Smooth muscle cell (in vitro differentiated cells): ENCODE measurements around the gene KCNA5. TPM values are rescaled to one million over a fixed set of nuclear protein-coding genes. Genes with fewer than 3 reads are reported as not detected.

Experiments used
- DNase-seq: peaks from one replicate; lab custom pipeline; 2025; ENCODE audit not compliant: unreplicated experiment; lab: John Stamatoyannopoulos, UW
- H2AFZ ChIP-seq: fragments of 200-600 bp; sonication (generic); 2 replicates; pipeline ENCODE4 v1.6.0; 2016; ENCODE audit warnings: antibody characterized with exemption, low read depth, mild to moderate bottlenecking
- H3F3A ChIP-seq: fragments of 200-600 bp; sonication (generic); 2 replicates; pipeline ENCODE4 v1.6.0; 2017; ENCODE audit warnings: antibody characterized with exemption, low read depth
- H3K27ac ChIP-seq: fragments of 200-600 bp; sonication (generic); 2 replicates; pipeline ENCODE4 v1.5.1; 2016; ENCODE audit warnings: low read depth, mild to moderate bottlenecking
- H3K27me3 ChIP-seq: fragments of 200-600 bp; sonication (generic); 2 replicates; pipeline ENCODE4 v1.6.1; 2016; ENCODE audit warnings: low read depth, mild to moderate bottlenecking
- H3K36me3 ChIP-seq: fragments of 200-600 bp; sonication (generic); 2 replicates; pipeline ENCODE4 v1.5.1; 2016; ENCODE audit warnings: low read depth
- H3K4me1 ChIP-seq: fragments of 200-600 bp; sonication (generic); 2 replicates; pipeline ENCODE4 v1.5.1; 2016; ENCODE audit warnings: low read depth
- H3K4me2 ChIP-seq: fragments of 200-600 bp; sonication (generic); 2 replicates; pipeline ENCODE4 v1.6.0; 2016; ENCODE audit warnings: mild to moderate bottlenecking
- H3K4me3 ChIP-seq: fragments of 200-600 bp; sonication (generic); 2 replicates; pipeline ENCODE4 v1.5.1; 2016; ENCODE audit warnings: mild to moderate bottlenecking
- H3K79me2 ChIP-seq: fragments of 200-600 bp; sonication (generic); 2 replicates; pipeline ENCODE4 v1.6.0; 2016; ENCODE audit warnings: low read depth, mild to moderate bottlenecking
- H3K9ac ChIP-seq: fragments of 200-600 bp; sonication (generic); 2 replicates; pipeline ENCODE4 v1.6.0; 2016; ENCODE audit warnings: low read depth
- H3K9me3 ChIP-seq: fragments of 200-600 bp; sonication (generic); replicated peaks from 2 replicates; pipeline ENCODE4 v1.5.1; 2016; ENCODE audit warnings: low read depth
- H4K20me1 ChIP-seq: fragments of 200-600 bp; sonication (generic); 2 replicates; pipeline ENCODE4 v1.6.0; 2016; ENCODE audit warnings: low read depth
- WGBS: methylation state at CpG from one replicate; pipeline ENCODE4 v1.1.7; 2016; ENCODE audit warnings: low lambda C conversion rate; 5-methylcytosine and 5-hydroxymethylcytosine counted together
- polyA plus RNA-seq: library from polyadenylated mRNA; unstranded; fragments of >200 nt; fragmentation: Nextera tagmentation; extraction: Ambion mirVana; gene quantifications from 2 replicates; pipeline ENCODE4 v1.2.1, GENCODE V29; 2016
- total RNA-seq: library from RNA; depleted of rRNA; stranded (reverse); fragments of >200 nt; gene quantifications from 2 replicates; pipeline ENCODE4 v1.2.3, GENCODE V29; 2014
- TF ChIP-seq, protein P1 (sequence below): fragments of 200-600 bp; sonication (generic); IDR thresholded peaks from 2 replicates; pipeline ENCODE4 v1.5.1; 2017; ENCODE audit warnings: borderline replicate concordance, mild to moderate bottlenecking, antibody characterized with exemption; ENCODE audit not compliant: insufficient read depth, poor library complexity, severe bottlenecking

KCNA5 gene
- total and polyA plus RNA-seq, 2 experiments from 2014 or later, result not detected

DNA sequence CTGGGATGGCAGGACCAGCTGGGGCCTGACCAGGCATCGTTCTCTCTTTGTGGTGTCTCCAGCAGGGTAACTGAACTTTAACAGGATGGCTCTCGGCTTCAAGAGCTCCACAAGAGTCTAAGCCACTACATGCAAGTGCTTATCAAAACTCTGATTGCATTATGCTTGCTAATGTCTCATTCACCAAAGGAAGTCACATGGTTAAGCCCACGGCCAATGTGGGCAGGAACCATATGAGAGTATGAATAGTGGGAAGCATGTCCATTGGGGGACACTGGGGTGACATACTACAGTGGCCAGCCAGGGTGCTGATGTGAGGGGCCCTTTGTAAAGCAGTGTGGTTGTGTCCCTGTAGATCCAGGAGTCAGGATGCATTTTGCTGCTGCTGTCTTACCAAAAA, 35.0 kb upstream of the KCNA5 start:
- H3K9ac ChIP-seq, result no peak overlapping the region
- H3K79me2 ChIP-seq, result no peaks in the 10 kb centered on the region
- H4K20me1 ChIP-seq, result no peaks in the 10 kb centered on the region
- no peak overlapping the region for H2AFZ ChIP-seq
- TF ChIP-seq, protein P1, sequence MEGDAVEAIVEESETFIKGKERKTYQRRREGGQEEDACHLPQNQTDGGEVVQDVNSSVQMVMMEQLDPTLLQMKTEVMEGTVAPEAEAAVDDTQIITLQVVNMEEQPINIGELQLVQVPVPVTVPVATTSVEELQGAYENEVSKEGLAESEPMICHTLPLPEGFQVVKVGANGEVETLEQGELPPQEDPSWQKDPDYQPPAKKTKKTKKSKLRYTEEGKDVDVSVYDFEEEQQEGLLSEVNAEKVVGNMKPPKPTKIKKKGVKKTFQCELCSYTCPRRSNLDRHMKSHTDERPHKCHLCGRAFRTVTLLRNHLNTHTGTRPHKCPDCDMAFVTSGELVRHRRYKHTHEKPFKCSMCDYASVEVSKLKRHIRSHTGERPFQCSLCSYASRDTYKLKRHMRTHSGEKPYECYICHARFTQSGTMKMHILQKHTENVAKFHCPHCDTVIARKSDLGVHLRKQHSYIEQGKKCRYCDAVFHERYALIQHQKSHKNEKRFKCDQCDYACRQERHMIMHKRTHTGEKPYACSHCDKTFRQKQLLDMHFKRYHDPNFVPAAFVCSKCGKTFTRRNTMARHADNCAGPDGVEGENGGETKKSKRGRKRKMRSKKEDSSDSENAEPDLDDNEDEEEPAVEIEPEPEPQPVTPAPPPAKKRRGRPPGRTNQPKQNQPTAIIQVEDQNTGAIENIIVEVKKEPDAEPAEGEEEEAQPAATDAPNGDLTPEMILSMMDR, result no peak
- no peaks in the 10 kb centered on the region for H3K4me1 ChIP-seq
- H3K4me3 ChIP-seq, result no peak overlapping the region
- no peaks in the 10 kb centered on the region for H3K9me3 ChIP-seq
- no peak for DNase-seq
- H3K27ac ChIP-seq, result no peak overlapping the region
- 83% methylated on average over 3 of the region's 3 CpGs for WGBS
- peaks cover 36% of the 10 kb centered on the region for H3K27me3 ChIP-seq
- no peaks in the 10 kb centered on the region for H3K36me3 ChIP-seq
- no peak overlapping the region for H3K4me2 ChIP-seq
- H3F3A ChIP-seq, result no peaks in the 10 kb centered on the region

DNA sequence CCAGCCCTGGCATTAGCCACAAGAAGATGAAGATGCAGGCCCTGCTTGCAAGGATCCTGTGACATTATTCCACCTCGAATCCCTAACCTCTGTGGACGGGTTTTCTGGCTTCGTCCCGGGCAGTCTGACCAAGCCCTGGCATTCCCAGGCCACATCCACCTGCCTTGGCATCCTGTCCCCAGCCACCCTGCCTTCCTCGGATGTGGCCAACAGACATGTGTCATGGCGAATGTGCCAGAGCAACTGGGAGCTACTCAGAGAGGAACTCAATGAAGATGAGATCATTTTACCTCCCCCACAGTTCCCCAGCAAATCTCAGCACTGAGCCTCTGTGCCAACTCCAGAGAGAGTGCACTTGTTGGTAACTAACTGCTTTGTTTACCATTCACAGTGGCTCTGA, 33.5 kb upstream of the KCNA5 start:
- TF ChIP-seq, protein P1, result no peak
- no peaks in the 10 kb centered on the region for H3K79me2 ChIP-seq
- no peak overlapping the region for H3K4me2 ChIP-seq
- no peaks in the 10 kb centered on the region for H3F3A ChIP-seq
- H3K4me1 ChIP-seq, result no peaks in the 10 kb centered on the region
- peaks cover 25% of the 10 kb centered on the region for H3K27me3 ChIP-seq
- H2AFZ ChIP-seq, result no peak overlapping the region
- H4K20me1 ChIP-seq, result no peaks in the 10 kb centered on the region
- no peak overlapping the region for H3K27ac ChIP-seq
- 90% methylated on average over 6 of the region's 6 CpGs for WGBS
- no peaks in the 10 kb centered on the region for H3K36me3 ChIP-seq
- no peaks in the 10 kb centered on the region for H3K9me3 ChIP-seq
- DNase-seq, result no peak
- no peak overlapping the region for H3K4me3 ChIP-seq
- H3K9ac ChIP-seq, result no peak overlapping the region

DNA sequence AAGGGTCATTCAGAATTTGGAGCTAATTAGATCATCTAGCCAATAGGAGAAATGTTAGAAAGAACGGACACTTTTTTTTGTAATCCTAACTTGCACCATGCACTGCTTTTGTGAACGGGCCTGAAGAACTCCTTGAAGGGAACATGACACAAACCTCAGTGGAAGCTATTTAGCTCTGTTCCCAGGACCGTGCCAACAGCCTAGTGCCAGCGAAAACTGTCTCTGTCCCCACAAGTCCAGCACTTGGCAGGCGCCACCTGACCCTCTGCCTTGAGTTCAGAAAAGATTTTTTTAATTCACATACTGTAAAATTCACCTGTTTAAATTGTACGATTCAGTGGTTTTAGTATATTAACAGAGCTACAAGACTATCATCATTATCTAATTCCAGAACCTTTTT, 31.3 kb upstream of the KCNA5 start:
- TF ChIP-seq, protein P1, result no peak
- Histone ChIP-seq H3K9me3 (no peaks in the 10 kb centered on the region), H3K27ac (no peak overlapping the region), H4K20me1 (no peaks in the 10 kb centered on the region), H3K9ac (no peak overlapping the region), H2AFZ (no peak overlapping the region), H3K4me1 (no peaks in the 10 kb centered on the region), H3K36me3 (no peaks in the 10 kb centered on the region), H3F3A (no peaks in the 10 kb centered on the region), H3K27me3 (peaks cover 7% of the 10 kb centered on the region), H3K4me2 (no peak overlapping the region), H3K4me3 (no peak overlapping the region), H3K79me2 (no peaks in the 10 kb centered on the region)
- WGBS, result 84% methylated on average over 6 of the region's 6 CpGs
- DNase-seq, result no peak

DNA sequence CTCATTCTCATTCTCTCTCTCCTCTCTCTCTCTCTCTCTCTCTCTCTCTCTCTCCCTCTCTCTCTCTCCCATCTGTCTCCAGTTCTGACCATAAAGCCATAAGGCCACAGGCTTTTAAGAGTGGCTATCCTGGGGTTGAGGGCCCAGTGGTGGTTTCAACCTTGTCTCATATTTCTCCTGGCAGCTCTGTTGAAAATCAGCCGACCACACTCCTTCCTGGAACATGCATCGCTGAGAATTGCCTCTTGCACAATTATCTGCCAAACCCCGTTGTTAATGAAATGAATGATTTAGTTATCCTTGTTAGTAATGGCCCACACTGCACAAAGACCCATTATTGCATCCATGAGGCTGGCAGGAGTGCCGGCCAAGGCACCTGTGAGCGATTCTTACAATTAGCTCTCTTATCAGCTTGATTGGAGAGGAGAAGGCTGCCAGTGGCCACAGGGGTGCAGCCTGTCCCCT, 30.4 kb upstream of the KCNA5 start:
- Histone ChIP-seq H3K4me2 (no peak overlapping the region), H2AFZ (no peak overlapping the region), H3K36me3 (no peaks in the 10 kb centered on the region), H3K79me2 (no peaks in the 10 kb centered on the region), H3K9me3 (no peaks in the 10 kb centered on the region), H3K27me3 (no peaks in the 10 kb centered on the region), H3K9ac (no peak overlapping the region), H3K4me3 (no peak overlapping the region), H3K27ac (no peak overlapping the region), H4K20me1 (no peaks in the 10 kb centered on the region), H3F3A (no peaks in the 10 kb centered on the region), H3K4me1 (no peaks in the 10 kb centered on the region)
- no peak for DNase-seq
- WGBS, result 82% methylated on average over 5 of the region's 5 CpGs
- TF ChIP-seq, protein P1, result no peak
